Upper lobe of right lung (tissue), 1 donor: Measurements from ENCODE around the gene EMID1. TPM values are rescaled to one million over a fixed set of nuclear protein-coding genes. Genes with fewer than 3 reads are reported as not detected.

Source experiments
- ATAC-seq: fragments of 200-7000 bp; cut with Tn5 transposase; one replicate; pipeline ENCODE4 v1.9.1; 2020; ENCODE audit warnings: mild to moderate bottlenecking, moderate library complexity
- DNase-seq: peaks from one replicate; pipeline ENCODE4 v3.0.0-alpha.2; 2020
- H3K27ac ChIP-seq: fragments of 200-600 bp; one replicate; pipeline ENCODE4 v1.8.0; 2022
- H3K27me3 ChIP-seq: fragments of 200-600 bp; one replicate; pipeline ENCODE4 v1.8.0; 2022; ENCODE audit warnings: mild to moderate bottlenecking
- H3K36me3 ChIP-seq: fragments of 200-600 bp; one replicate; pipeline ENCODE4 v1.8.0; 2022
- H3K4me1 ChIP-seq: fragments of 200-600 bp; one replicate; pipeline ENCODE4 v1.8.0; 2022
- H3K4me3 ChIP-seq: fragments of 200-600 bp; one replicate; pipeline ENCODE4 v1.8.0; 2022; ENCODE audit warnings: mild to moderate bottlenecking
- H3K9me3 ChIP-seq: fragments of 200-600 bp; one replicate; pipeline ENCODE4 v1.8.0; 2022
- intact Hi-C: fragments of 100-400 bp; cut with DNase I; formaldehyde crosslinking; loops from one replicate; pipeline ENCODE4 v1.11.0; 2022
- total RNA-seq: library from RNA; stranded (reverse); fragmentation: NEBNext Ultra II Directional; extraction: Animal tissue kit (Norgen Biotek cat#: 25700); gene quantifications from one replicate; pipeline ENCODE4 v1.2.1, GENCODE V29; 2021
- TF ChIP-seq, protein P1 (sequence below): fragments of 200-600 bp; IDR thresholded peaks from one replicate; pipeline ENCODE4 v1.8.0; 2022; ENCODE audit warnings: antibody characterized with exemption
- donor health status: DM: no; HTN: yes; CAD: no; lungs with severe emphysema.

The EMID1 gene
- total RNA-seq, 1 donor from 2014 or later: 15.2 TPM

DNA sequence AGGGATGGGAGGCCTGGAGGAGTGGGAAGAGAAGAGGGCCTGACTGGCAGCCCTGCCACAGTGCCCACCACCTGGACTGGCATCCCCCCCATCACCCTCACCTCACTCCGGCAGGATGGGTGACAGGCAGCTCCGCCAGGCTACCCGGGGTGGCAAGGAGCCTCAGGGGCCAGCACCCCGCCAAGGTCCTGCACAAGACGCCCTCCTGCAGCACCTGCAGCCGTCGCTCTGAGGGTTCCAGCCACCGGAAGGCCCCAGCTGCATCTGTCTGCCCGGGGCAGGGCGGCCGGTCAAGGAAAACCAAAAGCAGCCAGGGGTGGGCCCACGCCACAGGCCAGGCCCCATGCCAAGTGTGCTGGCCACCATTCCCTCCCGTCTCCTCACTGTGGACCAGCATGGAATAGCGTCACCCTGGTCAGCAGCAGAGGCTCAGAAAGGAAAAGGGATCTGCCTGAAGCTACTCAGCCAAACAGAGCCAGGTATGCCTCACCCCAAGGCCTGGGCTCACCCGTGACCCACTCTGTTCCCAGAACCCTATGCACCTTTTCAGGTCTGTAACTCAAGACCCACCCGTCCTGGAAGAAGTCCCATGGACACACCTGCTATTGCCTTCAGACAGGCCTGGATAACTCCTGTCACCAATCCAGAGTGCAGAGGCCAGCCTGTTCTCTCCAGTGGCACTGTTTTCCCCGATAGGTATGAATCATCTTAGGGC lies 55.1 kb downstream of the EMID1 start:
- no peak for ATAC-seq
- no peak overlapping the region for H3K4me3 ChIP-seq
- intact Hi-C loops: no loop called here
- TF ChIP-seq, protein P1, sequence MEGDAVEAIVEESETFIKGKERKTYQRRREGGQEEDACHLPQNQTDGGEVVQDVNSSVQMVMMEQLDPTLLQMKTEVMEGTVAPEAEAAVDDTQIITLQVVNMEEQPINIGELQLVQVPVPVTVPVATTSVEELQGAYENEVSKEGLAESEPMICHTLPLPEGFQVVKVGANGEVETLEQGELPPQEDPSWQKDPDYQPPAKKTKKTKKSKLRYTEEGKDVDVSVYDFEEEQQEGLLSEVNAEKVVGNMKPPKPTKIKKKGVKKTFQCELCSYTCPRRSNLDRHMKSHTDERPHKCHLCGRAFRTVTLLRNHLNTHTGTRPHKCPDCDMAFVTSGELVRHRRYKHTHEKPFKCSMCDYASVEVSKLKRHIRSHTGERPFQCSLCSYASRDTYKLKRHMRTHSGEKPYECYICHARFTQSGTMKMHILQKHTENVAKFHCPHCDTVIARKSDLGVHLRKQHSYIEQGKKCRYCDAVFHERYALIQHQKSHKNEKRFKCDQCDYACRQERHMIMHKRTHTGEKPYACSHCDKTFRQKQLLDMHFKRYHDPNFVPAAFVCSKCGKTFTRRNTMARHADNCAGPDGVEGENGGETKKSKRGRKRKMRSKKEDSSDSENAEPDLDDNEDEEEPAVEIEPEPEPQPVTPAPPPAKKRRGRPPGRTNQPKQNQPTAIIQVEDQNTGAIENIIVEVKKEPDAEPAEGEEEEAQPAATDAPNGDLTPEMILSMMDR: no peak
- no peaks in the 10 kb centered on the region for H3K9me3 ChIP-seq
- peaks cover 5% of the 10 kb centered on the region for H3K36me3 ChIP-seq
- H3K27ac ChIP-seq: no peak overlapping the region
- H3K4me1 ChIP-seq: peaks cover under 1% of the 10 kb centered on the region
- no peak for DNase-seq
- H3K27me3 ChIP-seq: no peaks in the 10 kb centered on the region

DNA sequence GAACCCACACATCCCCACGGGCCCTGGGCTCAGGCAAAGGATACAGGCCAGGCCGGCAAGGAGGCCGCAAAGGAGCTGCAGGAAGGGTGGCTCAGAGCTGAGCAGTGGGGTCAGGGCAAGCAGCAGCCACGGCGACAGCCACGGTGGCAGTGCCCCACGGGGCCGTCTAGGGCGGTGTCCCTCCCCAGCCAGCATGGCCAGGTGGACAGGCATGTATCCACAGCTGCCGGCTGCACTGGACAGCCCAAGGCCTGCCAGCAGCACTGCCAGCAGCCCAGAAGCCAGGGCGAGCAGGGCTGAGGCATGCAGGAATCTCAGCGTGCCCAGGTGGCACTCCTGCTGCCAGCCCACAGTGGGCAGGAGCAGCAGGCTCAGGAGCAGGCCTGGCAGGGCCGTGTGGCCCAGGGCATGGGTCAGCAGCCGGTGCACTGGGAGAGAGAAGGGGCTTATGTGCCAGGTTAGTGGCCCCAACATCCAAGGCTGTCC lies 58.1 kb downstream of the EMID1 start:
- Histone ChIP-seq H3K27me3 (no peaks in the 10 kb centered on the region), H3K27ac (no peak overlapping the region), H3K9me3 (no peaks in the 10 kb centered on the region), H3K4me3 (no peak overlapping the region), H3K4me1 (peaks cover 15% of the 10 kb centered on the region), H3K36me3 (peaks cover 5% of the 10 kb centered on the region)
- DNase-seq: no peak
- ATAC-seq: no peak
- intact Hi-C loops: no loop called here
- TF ChIP-seq, protein P1: no peak

- no peak overlapping the region for H3K27ac ChIP-seq
- no peaks in the 10 kb centered on the region for H3K9me3 ChIP-seq
- TF ChIP-seq, protein P1: no peak
- intact Hi-C loops: no loop called here
- peaks cover 22% of the 10 kb centered on the region for H3K4me1 ChIP-seq
- H3K36me3 ChIP-seq: peaks cover 5% of the 10 kb centered on the region
- H3K4me3 ChIP-seq: no peak overlapping the region
- DNase-seq: peak; percentile 64
- H3K27me3 ChIP-seq: no peaks in the 10 kb centered on the region
- ATAC-seq: no peak
Observed at GRCh38 chr22:29265305-29265704, 59.6 kb downstream of the EMID1 start.

DNA sequence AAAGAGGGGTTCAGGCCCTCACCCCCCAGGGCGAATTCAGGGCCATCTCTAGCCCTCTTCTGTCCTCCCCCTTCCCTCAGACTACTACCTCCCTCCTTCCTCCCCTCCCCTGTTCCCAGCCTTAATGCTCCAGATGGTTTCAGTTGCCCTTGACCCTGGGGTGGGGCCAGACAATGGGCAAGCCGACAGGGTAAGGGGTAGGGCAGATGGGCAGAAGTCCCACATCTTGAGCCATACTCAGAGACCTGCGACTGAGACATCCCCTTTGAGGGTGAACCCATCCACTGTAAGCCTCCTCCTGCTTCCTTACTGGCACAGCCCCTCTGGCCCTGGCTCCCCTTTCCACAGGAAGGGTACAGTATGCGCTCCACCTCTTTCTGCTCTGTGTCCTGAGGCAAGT lies 60.2 kb downstream of the EMID1 start:
- Histone ChIP-seq H3K27ac (peak overlapping the region; percentile 100), H3K4me1 (peaks cover 28% of the 10 kb centered on the region), H3K9me3 (no peaks in the 10 kb centered on the region), H3K36me3 (peaks cover 5% of the 10 kb centered on the region), H3K4me3 (no peak overlapping the region), H3K27me3 (no peaks in the 10 kb centered on the region)
- ATAC-seq: no peak
- peak; percentile 51 for DNase-seq
- TF ChIP-seq, protein P1: no peak
- intact Hi-C loops: no loop called here

GRCh38 chr22:29266564-29267461 lies 61.1 kb downstream of the EMID1 start:
- no peaks in the 10 kb centered on the region for H3K9me3 ChIP-seq
- peak overlapping the region; percentile 95 for H3K4me3 ChIP-seq
- intact Hi-C loops: no loop called here
- H3K4me1 ChIP-seq: peaks cover 37% of the 10 kb centered on the region
- TF ChIP-seq, protein P1: no peak
- no peak for ATAC-seq
- H3K36me3 ChIP-seq: peaks cover 5% of the 10 kb centered on the region
- peak overlapping the region; percentile 100 for H3K27ac ChIP-seq
- peak; percentile 58 for DNase-seq
- no peaks in the 10 kb centered on the region for H3K27me3 ChIP-seq
